GM19463 (cell line): ENCODE results near the gene IL13.
"Not testable (repeated sequence)": the region's sequence is repeated elsewhere in the genome, so short reads cannot be mapped to it uniquely, and the experiment has no call there.

ENCODE experiments used
- ATAC-seq: cut with Tn5 transposase; IDR thresholded peaks from one replicate; pipeline ENCODE4 v1.9.1; 2021; ENCODE audit warnings: mild to moderate bottlenecking, moderate library complexity; ENCODE audit not compliant: unreplicated experiment

IL13 gene

DNA sequence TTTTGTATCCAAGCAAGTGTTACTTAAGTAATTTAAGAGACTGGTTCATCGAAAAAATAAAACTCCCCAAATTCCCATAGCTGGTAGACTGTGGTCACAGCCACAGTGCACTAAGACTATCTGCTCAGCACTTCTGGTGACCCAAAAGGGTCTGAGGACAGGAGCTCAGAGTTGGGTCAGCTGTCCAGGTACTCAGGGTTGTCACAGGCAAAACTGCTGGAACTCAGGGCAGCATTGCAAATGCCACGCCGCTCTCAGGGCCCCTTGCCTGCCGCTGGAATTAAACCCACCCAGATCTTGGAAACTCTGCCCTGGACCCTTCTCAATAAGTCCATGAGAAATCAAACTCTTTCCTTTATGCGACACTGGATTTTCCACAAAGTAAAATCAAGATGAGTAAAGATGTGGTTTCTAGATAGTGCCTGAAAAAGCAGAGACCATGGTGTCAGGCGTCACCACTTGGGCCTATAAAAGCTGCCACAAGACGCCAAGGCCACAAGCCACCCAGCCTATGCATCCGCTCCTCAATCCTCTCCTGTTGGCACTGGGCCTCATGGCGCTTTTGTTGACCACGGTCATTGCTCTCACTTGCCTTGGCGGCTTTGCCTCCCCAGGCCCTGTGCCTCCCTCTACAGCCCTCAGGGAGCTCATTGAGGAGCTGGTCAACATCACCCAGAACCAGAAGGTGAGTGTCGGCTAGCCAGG lies at the start of gene IL13:
Gene IL13 (plus strand): TSS at position 498 of the 705 bp plus-strand sequence. CDS start 14 bp downstream, at position 512.
- no peak for ATAC-seq

DNA sequence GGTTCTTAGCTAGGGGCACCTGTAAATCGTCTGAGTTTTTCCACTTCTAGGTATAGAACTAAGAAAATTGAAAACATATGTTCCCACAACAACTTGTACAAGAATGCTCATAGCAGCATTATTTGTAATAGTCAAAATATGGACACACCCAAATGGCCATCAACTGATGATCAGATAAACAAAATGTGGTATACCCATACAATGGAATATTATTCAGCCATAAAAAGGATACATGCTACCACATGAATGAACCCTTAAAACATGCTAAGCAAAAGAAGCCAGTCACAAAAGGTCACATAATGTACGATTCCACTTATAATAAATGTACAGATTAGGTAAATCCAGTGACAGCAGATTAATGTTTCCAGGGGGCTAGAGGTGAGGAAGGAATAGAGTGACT lies 46.0 kb upstream of the IL13 start:
- ATAC-seq, result no peak

DNA sequence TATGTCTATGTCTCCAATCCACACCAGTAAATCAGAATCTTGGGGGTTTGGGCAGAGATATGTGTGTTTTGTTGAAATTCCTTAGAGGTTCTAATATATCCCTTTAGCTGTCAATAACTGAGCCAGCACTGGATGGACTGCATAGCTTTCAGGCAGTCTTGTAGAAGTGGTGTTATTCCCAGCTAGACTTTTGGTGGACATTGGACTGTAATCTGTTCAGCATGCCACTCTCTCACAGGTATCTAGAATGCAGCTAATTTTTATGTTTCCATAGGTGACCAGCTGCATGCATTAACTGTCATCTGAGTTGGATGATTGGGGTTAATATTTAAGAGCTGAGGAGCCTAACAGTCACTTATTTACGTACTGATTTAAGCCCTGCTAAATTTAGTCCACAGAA lies 45.1 kb upstream of the IL13 start:
- ATAC-seq, result no peak

DNA sequence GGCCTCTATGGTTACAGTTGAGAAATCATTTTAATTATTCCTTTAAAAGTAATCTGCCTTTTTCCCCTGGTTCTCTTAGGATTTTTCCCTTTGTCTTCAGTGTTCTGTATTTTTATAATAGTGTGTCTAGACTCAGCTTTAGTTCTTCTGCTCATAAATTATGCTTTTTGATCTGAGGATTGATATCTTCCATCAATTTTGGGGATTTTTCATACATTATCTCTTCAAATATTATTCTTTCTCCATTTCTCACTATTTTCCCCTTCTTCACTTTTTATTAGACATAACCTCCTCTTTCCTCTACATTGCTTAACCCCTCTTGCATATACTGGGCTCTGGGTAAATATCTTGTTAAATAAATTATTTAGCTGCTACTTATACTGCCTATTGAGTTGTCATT lies 36.3 kb upstream of the IL13 start:
- no peak for ATAC-seq

DNA sequence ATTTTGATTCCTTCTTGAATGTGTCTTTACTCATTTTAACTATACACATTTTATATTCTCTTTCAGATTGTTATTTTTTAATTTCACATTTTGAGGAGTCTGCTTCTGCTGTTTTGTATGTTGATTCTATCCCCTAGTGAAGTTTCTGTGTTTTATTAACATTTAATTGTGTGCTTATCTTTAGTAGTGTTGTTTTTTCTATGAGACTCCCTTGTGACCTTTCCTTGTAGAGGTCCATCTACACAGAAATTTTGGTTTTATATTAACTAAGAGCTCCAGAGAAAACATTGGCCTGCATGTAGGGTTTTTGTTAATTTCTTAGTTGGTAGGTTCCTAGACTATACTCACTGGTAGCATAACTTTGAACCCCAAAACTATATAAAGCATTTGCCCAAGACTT lies 35.4 kb upstream of the IL13 start:
- no peak for ATAC-seq

DNA sequence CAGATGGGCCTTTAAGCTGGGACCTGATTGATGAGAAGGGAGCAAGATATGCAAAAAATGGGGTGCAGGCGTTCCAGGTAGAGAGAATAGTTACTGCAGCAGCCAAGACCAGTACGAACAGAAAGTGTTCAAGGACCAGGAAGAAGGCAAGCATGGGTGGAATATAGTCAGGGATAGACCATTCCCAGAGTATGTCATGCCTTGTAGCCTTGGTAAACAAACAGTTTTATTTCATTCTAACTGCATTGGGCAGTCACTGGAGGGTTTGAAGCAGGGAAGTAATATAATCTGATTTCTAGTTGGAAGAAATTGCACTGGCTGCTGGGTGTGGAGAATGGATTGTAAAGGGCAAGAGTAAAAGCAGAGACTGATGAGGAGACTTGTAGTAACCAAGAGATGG lies 30.5 kb upstream of the IL13 start:
- no peak for ATAC-seq

DNA sequence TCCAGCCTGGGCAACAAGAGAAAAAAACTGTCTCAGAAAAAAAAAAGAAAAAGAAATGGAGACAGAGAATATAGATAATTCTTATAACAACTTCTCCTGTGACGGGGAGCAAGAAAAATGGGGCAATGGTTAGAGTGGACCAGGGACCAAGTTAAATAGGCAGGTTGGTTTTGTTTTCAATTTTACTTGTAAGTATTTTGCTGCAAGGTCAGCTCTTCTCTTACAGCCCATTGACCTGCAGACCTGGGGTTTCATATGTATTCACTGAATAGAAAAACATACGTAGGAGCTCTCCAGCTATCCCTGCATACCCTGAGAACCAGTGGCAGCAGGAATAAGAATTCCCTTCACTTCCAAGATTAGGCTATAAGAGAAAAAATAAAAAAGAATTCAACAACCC lies 29.2 kb upstream of the IL13 start:
- ATAC-seq, result peak; percentile 40

DNA sequence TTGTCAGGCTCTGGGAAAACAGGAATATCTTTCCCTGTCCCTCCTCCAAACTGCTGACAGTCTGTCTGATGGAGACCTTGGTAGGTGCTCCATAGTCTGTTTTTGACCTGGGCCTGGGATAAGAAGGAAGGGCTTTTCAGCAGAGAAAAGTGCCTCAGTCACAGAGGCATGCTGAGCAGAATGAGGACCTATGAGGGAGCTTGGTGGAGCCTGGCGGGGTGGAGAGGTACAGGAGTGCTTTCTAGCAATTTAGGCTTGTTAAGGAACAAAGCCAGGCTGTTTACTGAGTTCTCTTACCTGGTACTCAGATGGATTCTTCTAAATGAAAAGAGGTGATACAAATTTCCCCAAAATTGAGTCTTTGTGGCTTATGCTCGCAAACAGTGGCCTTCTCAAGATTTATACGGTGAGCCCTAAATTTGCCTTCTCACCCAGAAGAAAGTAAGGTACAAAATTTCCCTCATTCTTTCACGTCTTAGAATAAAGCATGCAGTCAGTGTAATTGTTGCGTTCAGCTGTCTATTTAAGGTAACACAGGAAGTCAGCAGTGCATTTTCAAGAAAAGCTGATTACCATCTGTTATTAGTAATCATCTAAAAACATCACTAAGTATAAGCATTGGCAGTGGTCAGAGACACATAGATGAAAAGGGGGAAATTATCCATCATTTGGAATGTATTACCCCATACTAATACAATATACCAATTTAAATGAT lies 28.6 kb upstream of the IL13 start:
- no peak for ATAC-seq

DNA sequence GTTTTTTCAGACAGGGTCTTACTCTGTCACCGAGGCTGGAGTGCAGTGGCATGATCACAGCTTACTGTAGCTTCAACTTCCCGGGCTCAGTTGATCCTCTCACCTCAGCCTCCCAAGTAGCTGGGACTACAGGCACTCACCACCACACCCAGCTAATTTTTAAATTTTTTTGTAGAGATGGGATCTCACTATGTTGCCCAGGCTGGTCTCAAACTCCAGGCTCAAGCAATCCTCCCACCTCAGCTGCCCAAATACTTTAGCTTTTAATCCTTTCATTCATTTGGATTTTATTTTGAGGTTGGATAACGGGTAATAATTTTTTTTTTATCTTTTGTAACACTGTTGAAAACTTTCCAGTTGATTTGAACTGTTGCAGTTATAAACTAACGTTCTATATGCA lies 24.4 kb upstream of the IL13 start:
- not testable (repeated sequence) for ATAC-seq

DNA sequence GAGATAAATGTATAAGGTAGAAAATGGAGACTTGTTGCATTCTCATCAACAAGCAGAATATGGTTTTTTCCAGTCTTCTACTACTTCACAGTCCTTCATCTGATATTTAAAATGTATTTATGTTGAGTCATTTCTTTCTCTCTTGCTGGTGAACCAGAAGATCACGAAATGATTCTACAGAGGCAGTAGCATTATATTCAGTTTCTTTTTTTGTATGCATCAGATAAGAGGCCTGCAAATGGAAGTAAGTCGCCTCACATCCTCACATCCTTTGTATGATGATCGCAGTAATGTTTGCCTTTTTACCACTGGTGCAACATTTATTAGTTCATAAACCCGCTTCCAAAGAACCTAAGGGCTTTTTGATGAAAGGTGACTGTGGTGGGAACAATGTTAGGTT lies 22.1 kb upstream of the IL13 start:
- peak; percentile 45 for ATAC-seq

DNA sequence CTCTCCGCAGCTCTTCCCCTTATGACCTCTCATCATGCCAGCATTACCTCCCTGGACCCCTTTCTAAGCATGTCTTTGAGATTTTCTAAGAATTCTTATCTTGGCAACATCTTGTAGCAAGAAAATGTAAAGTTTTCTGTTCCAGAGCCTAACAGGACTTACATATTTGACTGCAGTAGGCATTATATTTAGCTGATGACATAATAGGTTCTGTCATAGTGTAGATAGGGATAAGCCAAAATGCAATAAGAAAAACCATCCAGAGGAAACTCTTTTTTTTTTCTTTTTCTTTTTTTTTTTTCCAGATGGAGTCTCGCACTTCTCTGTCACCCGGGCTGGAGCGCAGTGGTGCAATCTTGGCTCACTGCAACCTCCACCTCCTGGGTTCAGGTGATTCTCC lies 20.7 kb upstream of the IL13 start:
- no peak for ATAC-seq

DNA sequence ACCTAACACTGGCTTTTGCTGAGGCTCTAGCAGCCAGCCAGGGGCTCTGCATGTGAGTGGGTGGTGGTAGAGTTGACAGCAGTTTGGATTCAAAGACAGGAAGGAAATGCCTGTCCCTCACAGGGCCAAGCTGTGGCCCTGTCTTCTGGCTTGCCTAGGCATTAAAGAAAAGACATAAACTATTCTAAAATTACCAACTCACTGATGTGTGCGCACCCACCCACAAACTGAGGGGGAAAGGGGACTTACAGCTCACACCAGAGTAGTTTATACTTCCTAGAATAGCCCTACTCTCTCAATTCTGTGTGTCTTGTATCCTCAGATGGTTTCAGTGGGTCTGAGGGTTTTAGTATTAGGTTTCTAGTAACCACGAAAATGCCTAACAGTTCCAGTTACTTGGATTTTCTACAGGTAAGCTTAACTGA lies 18.3 kb upstream of the IL13 start:
- peak; percentile 63 for ATAC-seq

DNA sequence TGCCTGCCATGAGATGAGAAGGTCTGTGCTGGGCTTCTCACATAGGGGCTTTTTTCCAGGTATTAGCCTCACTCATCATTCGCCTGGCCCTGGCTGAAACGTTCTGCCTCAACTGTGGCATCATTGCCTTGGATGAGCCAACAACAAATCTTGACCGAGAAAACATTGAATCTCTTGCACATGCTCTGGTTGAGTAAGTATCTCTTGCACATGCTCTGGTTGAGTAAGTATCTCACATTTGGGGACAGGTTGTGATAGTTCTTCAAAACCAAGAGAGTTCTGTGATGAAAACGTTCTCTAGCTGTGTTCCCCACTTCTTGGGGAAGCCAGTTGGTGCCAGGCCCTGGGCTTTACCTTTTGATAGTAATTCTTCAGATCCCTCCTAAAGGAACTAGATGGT lies 17.4 kb upstream of the IL13 start:
- no peak for ATAC-seq

DNA sequence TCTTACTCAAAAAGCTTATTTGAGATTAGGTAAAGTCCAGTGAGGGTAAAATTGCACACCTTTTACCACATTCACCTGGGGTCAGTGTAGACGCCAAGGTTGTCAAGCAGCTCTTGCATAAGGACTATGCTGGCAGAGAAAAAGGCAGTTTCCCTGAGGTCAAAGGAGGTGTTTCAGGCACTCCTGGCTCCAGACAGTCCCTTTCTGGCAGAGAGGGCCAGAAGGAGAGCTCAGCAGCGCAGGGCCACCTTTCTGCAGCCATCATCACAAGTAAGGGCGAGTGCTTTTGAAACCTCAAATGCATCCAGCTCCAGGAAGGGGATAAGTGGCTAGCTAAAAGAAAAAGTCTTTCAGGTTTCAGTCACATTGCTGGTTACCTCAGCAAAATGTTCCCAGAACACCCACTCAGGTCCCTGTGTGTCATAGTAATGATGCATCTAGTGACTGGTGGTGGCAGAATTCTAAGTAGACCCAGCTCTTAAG lies 16.7 kb upstream of the IL13 start:
- peak; percentile 43 for ATAC-seq

DNA sequence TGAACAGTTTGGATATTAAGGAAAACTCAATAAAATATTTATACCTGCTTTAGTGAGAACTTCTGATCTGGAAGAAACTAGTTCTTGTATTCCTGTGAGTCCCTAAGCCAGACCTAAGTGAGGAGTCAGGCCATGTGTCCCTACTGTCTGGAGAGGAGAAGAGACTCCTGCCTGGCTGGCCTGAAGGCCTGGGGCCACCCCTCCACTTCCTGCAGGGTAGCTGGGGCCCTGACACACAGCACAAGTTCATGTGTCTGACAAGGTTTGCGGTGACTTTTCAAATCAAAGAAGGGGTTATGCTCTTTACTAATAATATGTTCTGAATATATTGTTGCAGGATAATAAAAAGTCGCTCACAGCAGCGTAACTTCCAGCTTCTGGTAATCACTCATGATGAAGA lies 16.1 kb upstream of the IL13 start:
- no peak for ATAC-seq

DNA sequence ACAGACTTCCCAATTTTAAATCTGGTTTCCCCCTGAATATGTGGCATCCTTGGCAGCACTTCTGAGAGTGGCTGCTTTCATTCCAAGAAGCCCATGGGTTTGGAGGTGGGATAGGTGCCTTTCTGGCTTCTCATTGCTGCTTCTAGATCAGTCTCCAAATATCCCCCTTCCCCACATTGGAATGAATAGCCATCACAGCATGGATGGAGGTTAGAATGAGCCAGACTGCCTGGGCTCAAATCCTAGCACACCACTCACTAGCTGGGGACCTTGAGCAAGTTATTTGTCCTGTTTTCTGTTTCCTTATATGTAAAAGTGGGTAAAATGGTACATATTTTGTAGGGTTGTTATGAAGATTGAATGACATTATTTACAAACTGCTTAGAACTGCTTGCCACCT lies 13.8 kb upstream of the IL13 start:
- ATAC-seq, result no peak

DNA sequence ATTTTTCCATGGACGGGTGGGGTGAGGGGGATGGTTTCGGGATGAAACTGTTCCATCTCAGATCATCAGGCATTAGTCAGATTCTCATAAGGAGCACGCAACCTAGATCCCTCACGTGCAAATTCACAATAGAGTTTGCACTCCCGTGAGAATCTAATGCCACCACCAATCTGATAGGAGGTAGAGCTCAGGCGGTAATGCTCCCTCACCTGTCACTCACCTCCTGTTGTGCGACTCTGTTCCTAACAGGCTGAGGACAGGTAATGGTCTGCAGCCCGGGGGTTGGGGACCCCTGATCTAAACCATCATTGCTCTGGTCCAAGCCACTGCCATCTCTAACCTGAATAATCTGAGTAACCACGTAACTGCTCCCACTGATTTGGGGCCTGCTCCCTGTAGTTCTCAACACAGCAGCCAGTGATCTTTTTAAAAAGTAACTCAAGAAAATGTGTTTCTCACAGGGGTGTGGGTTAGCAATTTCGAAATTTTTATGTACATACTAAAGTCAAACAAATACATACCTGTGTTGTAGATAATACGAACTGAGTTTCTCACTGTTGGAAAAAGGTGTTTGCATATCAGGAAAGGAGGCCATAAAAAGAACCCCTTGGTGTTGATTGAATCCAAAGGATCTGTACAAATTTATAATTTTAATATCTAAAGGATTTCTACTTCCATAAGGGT lies 11.2 kb upstream of the IL13 start:
- ATAC-seq, result no peak

DNA sequence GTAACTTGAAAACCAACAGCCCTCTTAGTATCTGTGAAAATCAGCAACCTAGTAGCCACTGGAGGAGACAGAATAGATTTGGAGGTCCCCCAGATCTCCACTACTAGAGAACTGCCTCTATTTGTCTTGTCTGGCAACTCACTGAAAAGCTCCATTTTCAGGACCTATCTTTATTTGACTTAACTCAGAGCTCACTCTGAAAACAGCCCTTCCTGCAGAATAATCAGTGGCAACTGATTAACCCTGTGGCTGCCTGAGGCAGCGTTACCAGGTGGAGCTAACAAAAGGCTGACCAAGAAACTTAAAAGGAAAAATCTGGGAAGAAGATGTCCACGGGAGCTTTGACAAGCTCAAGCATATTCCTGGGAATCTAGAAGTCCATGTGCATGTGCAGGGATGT lies 10.5 kb upstream of the IL13 start:
- ATAC-seq, result no peak

DNA sequence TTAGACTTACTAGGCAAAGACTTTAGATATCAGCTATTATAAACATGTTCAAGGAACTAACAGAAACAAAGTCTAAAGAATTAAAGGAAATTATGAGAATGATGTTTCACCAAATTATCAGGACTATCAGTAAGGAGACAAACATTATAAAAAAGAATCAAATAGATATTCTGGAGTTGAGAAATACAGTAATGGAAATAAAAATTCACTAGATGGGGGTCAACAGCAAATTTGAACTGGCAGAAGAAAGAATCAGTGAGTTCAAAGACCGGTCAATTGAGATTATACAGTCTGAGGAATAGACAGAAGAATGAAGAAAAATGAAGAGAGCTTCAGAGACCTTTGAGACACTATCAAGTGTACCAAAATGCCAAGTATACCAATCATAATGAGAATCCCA lies 9.6 kb upstream of the IL13 start:
- ATAC-seq, result no peak

DNA sequence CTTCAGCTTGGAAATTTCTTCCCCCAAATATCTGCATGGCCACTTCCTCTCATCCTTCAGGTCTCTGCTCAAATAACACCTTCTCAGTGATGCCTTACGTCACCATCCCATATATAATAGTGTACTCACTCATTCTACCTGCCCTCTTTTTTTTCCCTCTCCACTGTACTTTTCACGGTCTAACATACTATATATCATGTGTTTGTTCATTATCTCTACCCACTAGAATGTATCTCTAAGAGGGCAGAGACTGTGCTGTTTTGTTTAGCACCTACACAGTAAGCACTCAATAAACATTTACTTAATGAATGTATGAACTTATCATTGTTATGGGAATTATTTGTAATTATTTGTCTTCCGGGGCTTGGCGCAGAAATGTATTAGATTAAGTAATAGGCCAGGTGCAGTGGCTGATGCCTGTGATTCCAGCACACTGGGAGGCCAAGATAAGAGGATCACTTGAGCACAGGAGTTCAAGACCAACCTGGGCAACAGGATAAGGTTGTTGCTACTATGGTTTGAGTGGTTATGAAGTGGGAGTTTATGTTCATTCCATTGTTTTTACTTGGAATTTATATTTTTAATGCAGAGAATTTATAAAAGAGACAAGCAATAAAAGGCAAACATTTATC lies 6.0 kb upstream of the IL13 start:
- no peak for ATAC-seq

DNA sequence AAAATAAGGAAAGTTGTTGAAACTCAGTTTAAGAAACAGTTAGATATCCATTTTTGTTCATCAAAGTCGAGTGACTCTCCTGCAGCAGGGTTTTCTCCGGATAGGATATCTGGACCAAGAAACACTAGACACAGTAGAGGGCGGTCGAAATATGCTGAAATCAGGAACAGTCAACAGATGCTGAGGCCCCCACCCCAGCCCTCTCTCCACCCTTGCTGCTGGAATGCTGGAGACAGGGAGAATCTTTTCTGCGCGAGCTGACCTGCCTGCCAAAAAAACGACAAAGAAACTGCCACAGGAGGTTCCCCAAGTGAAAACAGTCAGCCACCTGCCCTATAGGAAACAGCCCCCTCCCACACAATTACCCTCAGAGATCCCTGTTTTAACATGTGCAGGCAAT lies 4.3 kb upstream of the IL13 start:
- ATAC-seq, result no peak
